ENCODE results near the gene SNAP29. TPM values are rescaled to one million over a fixed set of nuclear protein-coding genes. Genes with fewer than 3 reads are reported as not detected.

Gene SNAP29
- total RNA-seq, 1 experiment from 2014 or later, result 17.8 TPM

DNA sequence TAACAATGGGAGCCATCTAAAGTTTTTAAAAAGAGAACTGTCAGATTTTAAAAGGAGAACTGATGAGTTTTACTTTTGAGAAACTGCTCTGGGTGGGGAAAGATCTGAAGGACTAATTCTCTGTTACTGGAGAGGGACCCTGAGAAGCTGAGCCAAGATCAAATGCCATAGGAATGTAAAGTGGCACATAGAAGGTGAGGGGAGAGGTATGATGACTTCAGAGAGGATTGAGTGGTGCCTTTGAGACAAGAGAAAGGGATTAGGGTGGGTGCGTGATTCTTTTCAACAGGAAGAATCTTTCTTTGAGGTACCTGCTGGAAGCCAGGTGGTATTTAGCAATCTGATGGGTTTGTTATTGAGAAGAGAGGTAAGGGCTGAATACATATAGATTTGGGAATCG, 67.4 kb downstream of the SNAP29 start:
- BruUV-seq (replicated peaks), result no TSS peak
- Histone ChIP-seq H3K4me2 (no peak overlapping the region), H2AFZ (no peak overlapping the region), H3K79me2 (ENCODE audit: low read depth) (peaks cover 97% of the 10 kb centered on the region), H3K36me3 (ENCODE audit: low read depth) (no peaks in the 10 kb centered on the region), H3K4me1 (replicated peaks; ENCODE audit: insufficient read depth) (peaks cover 9% of the 10 kb centered on the region; the same call in 1 of the 2 replicates), H3K27ac (no peak overlapping the region), H3F3A (ENCODE audit: insufficient read depth, low read depth) (no peaks in the 10 kb centered on the region), H3K9me2 (ENCODE audit: insufficient read depth) (no peaks in the 10 kb centered on the region), H3K4me3 (no peak overlapping the region), H3K27me3 (ENCODE audit: insufficient read depth, low read depth) (no peaks in the 10 kb centered on the region), H4K20me1 (ENCODE audit: insufficient read depth) (peaks cover 84% of the 10 kb centered on the region), H3K9me3 (ENCODE audit: insufficient read depth, low read depth) (no peaks in the 10 kb centered on the region)
- no peak for DNase-seq
- TF ChIP-seq EZH2 (IDR thresholded peaks at IDR 0.05; ENCODE audit: low read depth), result no peak
- TF ChIP-seq, protein P1, sequence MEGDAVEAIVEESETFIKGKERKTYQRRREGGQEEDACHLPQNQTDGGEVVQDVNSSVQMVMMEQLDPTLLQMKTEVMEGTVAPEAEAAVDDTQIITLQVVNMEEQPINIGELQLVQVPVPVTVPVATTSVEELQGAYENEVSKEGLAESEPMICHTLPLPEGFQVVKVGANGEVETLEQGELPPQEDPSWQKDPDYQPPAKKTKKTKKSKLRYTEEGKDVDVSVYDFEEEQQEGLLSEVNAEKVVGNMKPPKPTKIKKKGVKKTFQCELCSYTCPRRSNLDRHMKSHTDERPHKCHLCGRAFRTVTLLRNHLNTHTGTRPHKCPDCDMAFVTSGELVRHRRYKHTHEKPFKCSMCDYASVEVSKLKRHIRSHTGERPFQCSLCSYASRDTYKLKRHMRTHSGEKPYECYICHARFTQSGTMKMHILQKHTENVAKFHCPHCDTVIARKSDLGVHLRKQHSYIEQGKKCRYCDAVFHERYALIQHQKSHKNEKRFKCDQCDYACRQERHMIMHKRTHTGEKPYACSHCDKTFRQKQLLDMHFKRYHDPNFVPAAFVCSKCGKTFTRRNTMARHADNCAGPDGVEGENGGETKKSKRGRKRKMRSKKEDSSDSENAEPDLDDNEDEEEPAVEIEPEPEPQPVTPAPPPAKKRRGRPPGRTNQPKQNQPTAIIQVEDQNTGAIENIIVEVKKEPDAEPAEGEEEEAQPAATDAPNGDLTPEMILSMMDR (conservative IDR thresholded peaks at IDR 0.05), result no peak
- intact Hi-C loops (cut with micrococcal nuclease; ENCODE audit: unreplicated experiment), result no loop called here
- POLR2A ChIA-PET (ENCODE audit: unreplicated experiment), result no interaction called here
- CTCF ChIA-PET, result no interaction called here

DNA sequence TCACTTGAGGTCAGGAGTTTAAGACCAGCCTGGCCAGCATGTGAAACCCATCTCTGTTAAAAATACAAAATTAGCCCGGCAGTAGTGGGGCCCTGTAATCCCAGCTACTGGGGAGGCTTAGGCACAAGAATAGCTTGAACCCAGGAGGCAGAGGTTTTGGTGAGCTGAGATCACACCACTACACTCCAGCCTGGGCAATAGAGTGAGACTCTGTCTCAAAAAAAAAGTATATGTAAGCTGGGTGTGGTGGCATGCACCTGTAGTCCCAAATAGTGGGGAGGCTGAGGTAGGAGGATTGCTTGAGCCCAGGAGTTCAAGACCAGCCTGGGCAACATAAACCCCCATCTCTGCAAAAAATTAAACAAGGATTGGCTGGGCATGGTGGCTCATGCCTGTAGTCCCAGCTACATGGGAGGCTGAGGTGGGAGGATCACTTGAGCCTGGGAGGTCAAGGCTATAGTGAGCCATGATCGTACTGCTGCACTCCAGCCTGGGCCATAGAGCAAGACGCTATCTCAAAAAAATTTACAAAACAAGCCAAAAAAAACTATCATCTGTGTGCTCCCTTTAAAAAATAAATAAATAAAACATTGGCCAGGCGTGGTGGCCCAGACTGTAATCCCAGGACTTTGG, 69.2 kb downstream of the SNAP29 start:
- H3K4me1 ChIP-seq (replicated peaks; ENCODE audit: insufficient read depth), result no peaks in the 10 kb centered on the region
- TF ChIP-seq, protein P1 (conservative IDR thresholded peaks at IDR 0.05), result no peak
- no peak for TF ChIP-seq EZH2 (IDR thresholded peaks at IDR 0.05; ENCODE audit: low read depth)
- DNase-seq, result no peak
- no peak overlapping the region for H3K4me2 ChIP-seq
- peaks cover 94% of the 10 kb centered on the region for H3K79me2 ChIP-seq (ENCODE audit: low read depth)
- BruUV-seq (replicated peaks), result no TSS peak
- no peak overlapping the region for H3K4me3 ChIP-seq
- ChIA-PET CTCF (no interaction called here), POLR2A (ENCODE audit: unreplicated experiment) (interaction anchor here (0.6 to 0.7 kb wide), 2 partner anchors 19 to 116 kb away, joined by 4 to 7 read pairs; no protein-coding TSS in a partner anchor)
- H3K27ac ChIP-seq, result no peak overlapping the region
- H2AFZ ChIP-seq, result no peak overlapping the region
- no peaks in the 10 kb centered on the region for H3K9me2 ChIP-seq (ENCODE audit: insufficient read depth)
- intact Hi-C loops (cut with micrococcal nuclease; ENCODE audit: unreplicated experiment), result no loop called here
- no peaks in the 10 kb centered on the region for H3K9me3 ChIP-seq (ENCODE audit: insufficient read depth, low read depth)
- no peaks in the 10 kb centered on the region for H3K36me3 ChIP-seq (ENCODE audit: low read depth)
- no peaks in the 10 kb centered on the region for H3K27me3 ChIP-seq (ENCODE audit: insufficient read depth, low read depth)
- H3F3A ChIP-seq (ENCODE audit: insufficient read depth, low read depth), result 0 out of 2 replicates have a peak, but pooled peaks cover 4% of the 10 kb centered on the region
- H4K20me1 ChIP-seq (ENCODE audit: insufficient read depth), result peaks cover 85% of the 10 kb centered on the region

DNA sequence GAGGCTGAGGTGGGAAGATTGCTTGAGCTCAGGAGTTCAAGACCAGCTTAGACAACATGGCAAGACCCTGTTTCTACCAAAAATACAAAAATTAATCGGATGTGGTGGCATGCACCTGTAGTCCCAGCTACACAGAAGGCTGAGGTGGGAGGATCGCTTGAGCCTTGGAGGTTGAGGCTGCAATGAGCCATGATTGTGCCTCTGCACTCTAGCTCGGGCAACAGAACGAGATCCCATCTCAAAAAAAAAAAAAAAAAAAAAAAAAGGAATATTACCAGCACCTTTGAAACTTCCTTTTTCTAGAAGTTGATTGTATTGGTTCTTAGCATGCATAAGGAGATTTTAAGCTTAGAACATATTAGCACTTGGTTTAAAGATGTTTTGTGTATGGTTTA, 69.8 kb downstream of the SNAP29 start:
- Histone ChIP-seq H3K4me3 (no peak overlapping the region), H3K9me3 (ENCODE audit: insufficient read depth, low read depth) (no peaks in the 10 kb centered on the region), H3K9me2 (ENCODE audit: insufficient read depth) (no peaks in the 10 kb centered on the region), H3K27ac (no peak overlapping the region), H3K27me3 (ENCODE audit: insufficient read depth, low read depth) (no peaks in the 10 kb centered on the region), H2AFZ (no peak overlapping the region), H3K36me3 (ENCODE audit: low read depth) (no peaks in the 10 kb centered on the region), H4K20me1 (ENCODE audit: insufficient read depth) (peaks cover 84% of the 10 kb centered on the region), H3K4me1 (replicated peaks; ENCODE audit: insufficient read depth) (no peaks in the 10 kb centered on the region), H3K79me2 (ENCODE audit: low read depth) (peaks cover 94% of the 10 kb centered on the region), H3F3A (ENCODE audit: insufficient read depth, low read depth) (0 out of 2 replicates have a peak, but pooled peaks cover 4% of the 10 kb centered on the region), H3K4me2 (no peak overlapping the region)
- DNase-seq, result no peak
- POLR2A ChIA-PET (ENCODE audit: unreplicated experiment), result interaction anchor here (0.6 to 0.7 kb wide), 2 partner anchors 19 to 116 kb away, joined by 4 to 7 read pairs; no protein-coding TSS in a partner anchor
- no peak for TF ChIP-seq EZH2 (IDR thresholded peaks at IDR 0.05; ENCODE audit: low read depth)
- TF ChIP-seq, protein P1 (conservative IDR thresholded peaks at IDR 0.05), result no peak
- intact Hi-C loops (cut with micrococcal nuclease; ENCODE audit: unreplicated experiment), result no loop called here
- BruUV-seq (replicated peaks), result no TSS peak
- CTCF ChIA-PET, result no interaction called here

Data from PC-9 (cell line).